NCI-H2196 treated with DMSO at 0.1 percent for 48 hours (cell line): Measurements from ENCODE around the gene TMEM86A.

Experiments
- DNase-seq: peaks from one replicate; lab custom pipeline; 2025; ENCODE audit not compliant: unreplicated experiment; lab: John Stamatoyannopoulos, UW

TMEM86A gene

DNA sequence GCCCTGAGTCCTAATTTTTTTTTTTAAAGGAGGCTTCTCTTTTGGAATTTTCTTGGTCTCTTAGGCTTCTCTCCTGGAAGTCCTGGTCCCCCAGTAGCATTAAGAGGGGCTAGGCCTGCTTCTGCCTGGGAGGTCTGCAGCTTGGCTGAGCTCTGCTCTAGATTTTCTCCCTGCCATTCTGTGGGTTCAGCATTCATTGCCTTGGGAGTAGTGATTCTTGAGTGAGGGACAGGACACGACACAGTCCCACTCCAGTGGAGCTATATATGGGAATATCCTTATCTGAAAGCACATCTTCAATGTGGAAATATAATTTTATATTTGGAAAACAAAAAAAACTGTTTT lies 23.7 kb downstream of the TMEM86A start:
- DNase-seq: no peak

GRCh38 chr11:18723991-18724390 lies 25.4 kb downstream of the TMEM86A start:
- peak; percentile 30 for DNase-seq

GRCh38 chr11:18726040-18726439 lies 27.5 kb downstream of the TMEM86A start, which contains the start of gene IGSF22:
Gene IGSF22 (minus strand): TSS chr11:18726188. CDS start chr11:18724236, 1,952 bp downstream.
- no peak for DNase-seq

- DNase-seq: peak; percentile 8
Observed at GRCh38 chr11:18727479-18728236, 29.1 kb downstream of the TMEM86A start.

DNA sequence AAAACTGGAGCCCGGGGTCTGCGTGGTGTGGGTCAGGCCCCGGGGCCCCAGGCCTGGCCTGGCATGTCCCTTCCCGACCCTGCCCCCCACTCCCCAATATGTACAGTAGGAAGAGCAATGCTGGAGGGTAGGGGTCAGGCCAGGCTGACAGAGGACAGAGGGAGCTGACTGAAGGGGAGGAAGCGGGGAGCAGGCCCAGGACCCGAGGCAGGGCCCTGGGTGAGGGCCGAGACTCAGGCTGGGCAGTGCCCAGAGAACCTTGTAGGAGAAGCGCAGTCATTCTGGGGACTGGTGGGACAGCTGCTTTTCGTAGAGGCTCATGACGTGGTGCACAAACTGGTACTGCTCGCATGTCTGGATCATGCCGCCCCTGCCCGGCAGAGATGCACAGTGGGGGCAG lies 30.1 kb downstream of the TMEM86A start:
- no peak for DNase-seq

DNA sequence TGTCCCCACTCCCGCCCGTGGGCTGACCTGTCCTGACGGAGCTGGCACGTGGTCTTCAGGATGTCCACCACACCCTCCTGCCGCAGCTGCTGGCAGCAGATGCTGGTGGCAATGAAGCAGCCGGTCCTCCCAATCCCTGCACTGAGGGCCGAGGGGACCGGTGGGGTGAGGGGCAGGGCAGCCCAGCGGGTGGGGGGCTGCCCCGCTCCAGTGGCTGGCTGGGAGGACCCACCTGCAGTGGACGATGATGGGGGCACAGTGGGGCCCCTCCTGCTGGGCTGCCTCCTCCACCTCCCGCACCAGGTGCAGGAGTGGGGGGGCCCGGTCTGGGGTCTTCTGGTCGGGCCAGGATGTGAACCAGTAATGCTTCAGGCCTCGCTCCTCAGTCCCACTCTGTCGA lies 30.8 kb downstream of the TMEM86A start:
- DNase-seq: no peak

- DNase-seq: no peak
Observed at GRCh38 chr11:18730020-18730419, 31.4 kb downstream of the TMEM86A start.

DNA sequence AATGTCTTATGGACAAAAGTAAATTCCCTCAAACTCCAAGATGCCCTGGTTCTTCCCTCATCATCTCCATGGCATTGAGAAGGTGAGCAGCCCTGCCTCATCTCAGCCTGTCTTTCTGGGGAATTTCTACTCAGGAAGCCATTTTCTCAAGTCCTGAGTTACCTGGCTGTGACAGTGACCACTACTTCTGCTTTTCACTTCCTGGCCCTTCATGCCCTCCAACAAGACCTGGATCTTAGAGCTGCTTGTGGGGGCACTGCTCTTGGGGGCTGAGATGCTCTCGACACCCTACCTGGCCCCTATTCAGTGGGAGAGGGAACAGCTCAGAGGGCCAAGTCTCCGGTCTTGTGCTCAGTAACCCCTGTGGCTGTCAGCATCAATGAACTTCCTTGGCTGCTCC lies 32.9 kb downstream of the TMEM86A start:
- no peak for DNase-seq

DNA sequence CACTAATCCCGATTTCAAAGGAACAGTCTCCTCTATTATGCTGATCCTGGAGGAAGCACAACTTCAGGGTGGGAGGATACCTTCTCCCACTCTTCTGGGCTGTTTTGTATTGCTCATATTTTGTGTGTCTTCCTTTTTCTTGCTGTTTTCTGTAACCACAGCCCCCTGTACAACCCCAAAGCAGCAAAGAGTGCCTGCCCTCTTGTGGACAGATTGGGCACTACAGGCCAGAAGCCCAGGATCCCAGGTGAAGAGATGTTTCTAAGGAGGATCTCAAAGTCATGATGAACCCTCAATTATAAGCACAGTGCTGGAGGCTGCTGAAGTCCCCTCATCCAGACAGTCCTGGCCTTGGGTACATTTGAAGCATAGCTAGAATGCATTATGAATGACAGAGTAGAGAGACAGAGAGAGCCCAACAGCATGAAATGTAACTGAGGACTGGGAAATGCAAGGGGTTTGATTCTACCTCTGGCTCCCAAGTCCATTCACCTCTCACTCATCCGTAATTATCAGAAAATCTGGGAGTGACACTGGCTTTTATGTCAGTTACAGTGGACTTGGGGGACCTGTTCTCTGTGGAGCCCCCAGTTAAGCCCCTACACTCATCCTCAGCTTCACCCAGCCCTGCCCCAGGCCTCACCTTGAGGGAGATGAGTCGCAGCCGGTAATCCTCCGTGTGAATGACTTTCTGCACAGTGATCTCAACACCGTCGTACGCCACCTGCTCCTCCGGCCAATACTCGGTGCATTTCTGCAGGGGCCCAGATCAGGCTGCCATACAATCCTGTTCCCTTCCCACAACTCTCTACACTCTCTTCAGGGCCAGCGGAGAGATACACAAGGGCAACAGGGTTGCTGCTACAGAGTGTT lies 33.6 kb downstream of the TMEM86A start:
- no peak for DNase-seq

DNA sequence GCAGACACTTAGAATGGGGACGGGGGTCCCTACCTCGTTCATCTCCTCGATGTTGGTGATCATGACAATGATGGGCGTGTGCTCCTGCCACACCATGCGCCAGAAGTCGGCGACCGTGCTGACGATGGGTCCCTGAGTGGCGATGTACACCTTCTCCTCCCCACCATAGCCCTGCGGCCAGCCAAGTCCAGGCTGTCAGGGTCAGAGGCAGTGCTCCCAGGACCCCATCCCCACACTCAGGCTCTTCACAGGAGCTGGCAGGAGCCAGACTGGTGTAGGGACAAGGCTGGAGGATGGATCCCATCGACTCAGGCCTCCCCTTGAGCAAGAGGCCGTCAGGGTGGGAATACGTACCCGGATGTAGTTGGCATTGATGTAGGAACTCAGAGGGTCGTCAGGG lies 34.6 kb downstream of the TMEM86A start:
- DNase-seq: no peak

GRCh38 chr11:18736590-18737148 lies 38.1 kb downstream of the TMEM86A start:
- DNase-seq: no peak

DNA sequence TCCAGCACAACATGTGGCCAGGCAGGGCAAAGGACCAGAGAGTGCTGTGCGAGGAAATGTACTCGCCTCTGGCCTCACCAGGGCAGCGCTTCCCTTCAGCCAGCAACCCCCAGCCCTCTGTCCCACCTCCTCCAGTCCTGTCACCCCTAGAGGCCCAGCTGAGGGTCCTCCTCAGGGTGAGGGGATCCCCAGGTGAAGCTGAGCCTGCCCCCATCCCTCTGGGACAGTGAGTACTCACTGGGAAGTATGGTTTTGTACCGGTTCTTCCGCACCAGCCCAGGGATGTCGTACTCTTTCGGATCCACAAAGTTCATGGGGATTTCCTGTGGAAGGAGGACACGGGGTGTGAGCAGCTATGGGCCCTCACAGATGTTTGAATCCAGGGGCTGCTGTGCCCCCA lies 39.1 kb downstream of the TMEM86A start:
- no peak for DNase-seq

DNA sequence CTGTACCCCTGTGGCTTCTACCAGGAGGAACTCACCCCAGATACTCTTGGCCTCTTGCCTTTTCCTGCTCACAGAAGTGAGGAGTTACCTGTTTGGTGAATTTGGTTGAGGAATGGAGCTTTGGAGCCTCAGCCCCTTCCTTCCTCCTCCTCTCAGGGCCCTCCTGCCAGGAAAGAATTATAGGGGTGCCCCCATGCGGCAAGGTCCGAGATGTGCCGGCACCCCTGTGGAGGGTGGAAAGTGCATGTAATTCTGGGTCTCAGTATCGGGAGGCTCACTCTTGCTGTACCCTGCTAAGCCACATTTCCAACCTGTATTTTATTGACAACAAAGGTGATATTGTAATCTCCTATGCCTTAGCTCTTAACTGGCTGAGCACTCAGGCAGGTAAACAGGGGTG lies 41.1 kb downstream of the TMEM86A start:
- DNase-seq: no peak

- no peak for DNase-seq
Observed at GRCh38 chr11:18741783-18742182, 43.2 kb downstream of the TMEM86A start.

DNA sequence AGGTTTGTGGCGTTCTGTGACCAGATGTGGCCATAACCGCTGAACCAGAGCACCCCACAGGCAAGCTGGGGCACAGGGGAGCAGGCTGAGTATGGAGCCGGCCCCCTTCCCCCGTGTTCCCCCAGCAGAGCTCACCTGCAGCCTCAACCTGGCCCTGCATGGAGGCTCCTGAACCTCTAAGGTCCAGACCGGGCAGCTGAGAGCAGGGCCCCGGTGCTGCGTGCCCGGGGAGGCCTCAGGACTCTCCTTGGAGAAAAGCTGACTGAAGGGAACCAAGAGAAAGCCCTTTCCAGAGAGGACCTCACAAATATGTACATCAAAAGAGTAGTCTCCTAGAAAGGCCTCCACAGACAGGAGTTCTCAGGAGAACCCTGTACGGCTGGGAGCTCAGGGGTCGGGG lies 44.8 kb downstream of the TMEM86A start:
- DNase-seq: no peak

GRCh38 chr11:18743900-18744514 lies 45.4 kb downstream of the TMEM86A start:
- no peak for DNase-seq

DNA sequence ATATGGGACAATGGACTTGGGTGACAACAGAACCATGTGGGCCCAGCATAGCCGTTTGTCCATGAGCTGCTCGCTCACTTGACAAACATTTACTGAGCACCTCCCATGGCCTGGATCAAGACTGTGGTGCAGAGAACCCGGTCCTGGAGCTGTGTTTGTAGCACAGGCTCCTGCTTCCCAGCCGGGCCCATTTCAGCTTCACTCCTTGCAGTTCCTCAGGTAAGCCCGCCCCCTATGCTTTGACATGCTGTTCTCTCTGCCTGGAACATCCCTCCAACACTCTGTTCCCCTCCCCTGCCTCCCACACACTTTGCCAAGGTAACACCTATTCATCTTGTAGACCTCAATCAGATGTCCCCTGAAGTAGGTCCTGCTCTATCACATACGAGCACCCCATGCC lies 46.7 kb downstream of the TMEM86A start:
- no peak for DNase-seq

- DNase-seq: no peak
Observed at GRCh38 chr11:18748766-18749365, 50.3 kb downstream of the TMEM86A start.

GRCh38 chr11:18749681-18750319 lies 51.2 kb downstream of the TMEM86A start:
- no peak for DNase-seq

DNA sequence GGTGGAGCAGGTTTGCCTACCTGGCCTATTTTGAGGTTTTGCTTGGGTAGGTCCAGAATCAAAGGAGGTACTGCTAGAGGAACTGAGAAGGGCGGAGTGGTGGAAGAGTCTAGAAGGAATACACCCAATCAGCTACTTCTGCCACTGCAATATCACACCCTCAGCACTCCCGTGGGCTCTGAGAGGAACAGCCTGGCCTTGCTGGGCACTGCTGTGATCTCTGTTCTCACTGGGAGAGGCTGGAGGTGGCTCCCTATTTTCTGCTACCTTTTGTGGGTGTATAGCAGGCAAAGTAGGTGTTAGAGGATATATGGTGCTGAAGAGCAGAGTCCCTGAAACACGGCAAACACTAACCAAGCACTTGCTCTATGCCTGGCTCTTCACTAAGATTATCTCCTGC lies 52.4 kb downstream of the TMEM86A start:
- DNase-seq: no peak

DNA sequence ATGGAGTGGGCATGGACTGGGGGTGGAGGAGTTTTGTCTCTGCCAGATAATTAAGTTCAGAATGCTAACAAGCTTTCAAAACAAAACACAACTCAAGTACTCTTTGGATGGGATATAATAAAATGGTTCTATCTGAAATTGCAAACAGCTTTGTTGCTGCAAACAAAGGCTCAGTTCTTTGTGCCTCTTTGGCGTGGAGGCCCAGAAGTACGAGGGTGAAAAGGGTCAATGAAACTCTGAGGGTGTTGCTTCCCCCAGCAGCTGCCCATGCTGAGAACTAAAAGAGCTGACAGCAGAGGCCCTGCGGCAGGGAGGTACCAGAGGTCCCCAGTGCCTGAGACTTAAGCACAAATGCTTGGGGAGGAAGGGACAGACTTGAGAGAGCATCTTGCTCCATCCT lies 53.9 kb downstream of the TMEM86A start:
- no peak for DNase-seq
